H1 (cell line): ENCODE measurements around the gene KIF22.

ENCODE experiments used
- CHD2 ChIP-seq: IDR thresholded peaks from 2 replicates; pipeline ENCODE4 v1.6.1; 2012; ENCODE audit warnings: low read length, improper control_type of control experiment
- CTCF ChIP-seq, 3 experiments: IDR thresholded peaks; 1 replicate in 2 of 3; 2 replicates in 1 of 3; pipeline versions ENCODE4 v1.5.1 to v1.6.1; 2011; ENCODE audit warnings: low read length in 3 of 3, mild to moderate bottlenecking in 3 of 3, inconsistent platforms in 2 of 3, low read depth in 1 of 3, moderate library complexity in 1 of 3; ENCODE audit not compliant: insufficient read depth in 1 of 3; ENCODE audit errors: control extremely low read depth in 1 of 3
- HDAC2 ChIP-seq, 2 experiments: fragments of 300-600 bp in 1 of 2; sonication (generic) in 1 of 2; IDR thresholded peaks; 2 replicates each; pipeline ENCODE4 v1.6.1; 2011 to 2012; ENCODE audit warnings: low read depth in 2 of 2, low read length in 2 of 2, mild to moderate bottlenecking in 2 of 2, moderate library complexity in 2 of 2, borderline replicate concordance in 1 of 2, inconsistent platforms in 1 of 2
- HDAC6 ChIP-seq: IDR thresholded peaks from one replicate; pipeline ENCODE4 v1.7.1; 2012; ENCODE audit warnings: low read depth, mild to moderate bottlenecking, inconsistent platforms, low read length, moderate library complexity
- PHF8 ChIP-seq: fragments of 200-600 bp; sonication (generic); conservative IDR thresholded peaks from 2 replicates; pipeline ENCODE4 v1.7.1; 2012; ENCODE audit warnings: low read depth, mild to moderate bottlenecking, inconsistent platforms, low read length, moderate library complexity
- ZNF274 ChIP-seq: IDR thresholded peaks from 2 replicates; pipeline ENCODE4 v1.7.0; 2012; ENCODE audit warnings: low read length, borderline replicate concordance; ENCODE audit errors: extremely low read depth

GRCh38 chr16:29818082-29818481 is 27.5 kb downstream of the KIF22 start:
- TF ChIP-seq HDAC6 (no peak), PHF8 (no peak), HDAC2 (IDR thresholded peaks at IDR 0.05; ENCODE audit: borderline replicate concordance in 1 of 2, low read depth in 2 of 2, low read length in 2 of 2) (no peak), CTCF (IDR thresholded peaks at IDR 0.05; ENCODE audit: control extremely low read depth in 1 of 3, insufficient read depth in 1 of 3, low read depth in 1 of 3, low read length in 3 of 3) (no peak), CHD2 (no peak), ZNF274 (no peak)
